ELF-1 (cell line): ENCODE data around the gene C17orf114.

Source experiments
- DNase-seq: peaks from one replicate; pipeline ENCODE4 v3.0.0-alpha.2; 2016; ENCODE audit warnings: low read depth, low spot score

The C17orf114 gene

DNA sequence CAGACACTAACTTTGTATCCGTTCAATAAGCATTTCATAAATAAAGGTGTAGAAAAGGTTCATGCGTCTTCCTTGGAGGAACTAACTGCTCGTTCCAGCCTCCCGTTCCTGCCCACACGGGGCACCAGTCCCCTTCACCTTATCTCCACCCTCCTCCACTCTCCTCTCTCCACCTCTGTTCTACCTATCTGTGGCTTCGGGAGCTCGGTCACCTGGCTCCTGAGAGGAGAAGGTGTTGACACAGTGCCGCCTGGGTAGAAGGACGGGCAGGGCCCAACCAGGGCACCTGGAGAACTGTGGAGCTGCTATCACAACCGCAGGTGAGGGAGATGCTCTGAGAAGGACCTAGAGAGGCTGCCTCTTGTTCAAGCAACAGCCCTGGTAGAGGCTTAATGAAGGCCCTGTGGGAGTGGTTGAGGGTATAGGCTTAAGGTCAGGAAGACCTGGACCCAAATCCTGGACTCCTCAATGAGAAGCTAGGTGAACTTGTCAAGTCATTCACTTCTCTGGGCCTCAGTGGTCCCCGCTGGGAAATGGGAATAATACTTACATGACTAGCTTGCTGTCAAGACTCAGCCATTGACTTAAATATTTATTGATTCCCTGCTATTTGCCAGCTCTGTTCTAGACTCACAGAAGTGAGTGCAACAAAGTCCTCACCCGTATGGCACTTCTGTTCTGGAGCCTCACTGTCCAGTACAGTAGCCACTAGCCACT lies 21.4 kb upstream of the C17orf114 start:
- no peak for DNase-seq

GRCh38 chr17:4822835-4823234 lies 20.7 kb upstream of the C17orf114 start:
- no peak for DNase-seq

DNA sequence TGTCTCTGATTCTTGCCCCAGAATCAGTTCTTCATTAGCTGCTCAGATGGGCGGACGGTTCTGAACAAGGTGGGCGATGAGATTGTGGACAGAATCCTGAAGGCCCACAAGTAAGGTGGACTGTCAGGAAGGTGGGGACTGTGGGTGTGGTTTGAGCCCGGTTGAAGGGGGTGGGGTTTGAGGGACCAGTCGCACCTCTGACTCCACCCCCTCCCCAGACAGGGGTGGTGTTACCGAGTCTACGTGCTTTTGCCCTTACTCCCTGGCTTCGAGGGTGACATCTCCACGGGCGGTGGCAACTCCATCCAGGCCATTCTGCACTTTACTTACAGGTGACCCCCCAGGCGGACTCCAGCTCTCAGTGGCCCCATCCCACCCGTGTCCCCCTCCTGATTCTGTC lies 16.1 kb upstream of the C17orf114 start:
- peak; percentile 19 for DNase-seq

DNA sequence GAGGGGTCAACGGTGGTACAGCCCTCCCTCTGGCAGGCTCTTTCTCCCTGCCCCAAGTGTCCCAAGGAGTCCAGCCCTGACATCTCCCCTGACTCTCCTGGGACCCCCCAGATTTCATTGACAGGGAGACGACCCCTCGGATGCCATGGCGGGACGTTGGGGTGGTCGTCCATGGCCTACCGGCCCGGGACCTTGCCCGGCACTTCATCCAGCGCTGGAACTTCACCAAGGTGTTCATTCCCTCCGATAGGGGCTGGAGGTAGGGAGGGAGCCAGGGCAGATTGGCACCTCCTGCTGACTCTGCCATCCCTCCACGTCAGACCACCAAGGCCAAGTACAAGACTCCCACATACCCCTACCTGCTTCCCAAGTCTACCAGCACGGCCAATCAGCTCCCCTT lies 14.7 kb upstream of the C17orf114 start:
- no peak for DNase-seq

DNA sequence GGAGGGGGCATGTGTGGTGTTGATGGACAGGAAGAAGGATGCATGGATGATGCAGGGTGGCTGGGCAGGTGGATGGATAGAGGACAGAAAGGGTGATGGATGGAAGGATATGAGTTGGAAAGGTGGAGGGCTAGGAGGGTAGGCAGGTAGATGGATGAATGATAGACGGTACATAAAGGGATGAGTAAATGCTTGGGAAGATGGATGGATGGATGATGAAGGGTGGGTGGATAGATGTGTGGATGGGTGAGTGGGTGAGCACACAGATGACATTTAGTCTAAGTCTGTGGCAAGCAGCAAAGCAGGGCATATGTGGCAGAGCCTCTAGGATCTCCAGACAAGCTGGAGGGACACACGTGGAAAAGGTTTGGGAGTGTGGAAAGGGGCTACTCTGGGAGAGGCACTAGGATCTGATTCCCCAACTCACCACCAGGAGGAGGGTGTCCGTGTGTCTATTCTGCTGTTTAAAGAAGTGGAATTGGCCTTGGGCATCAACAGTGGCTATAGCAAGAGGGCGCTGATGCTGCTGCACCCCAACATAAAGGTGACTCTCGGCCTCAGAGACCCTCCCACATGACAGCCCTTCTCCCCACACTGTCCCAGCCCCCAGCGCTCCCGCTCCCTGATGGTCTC lies 13.0 kb upstream of the C17orf114 start:
- DNase-seq: no peak

GRCh38 chr17:4812690-4813089 lies 10.6 kb upstream of the C17orf114 start:
- DNase-seq: no peak

GRCh38 chr17:4811471-4811870 lies 9.3 kb upstream of the C17orf114 start:
- no peak for DNase-seq

GRCh38 chr17:4810696-4811290 lies 8.7 kb upstream of the C17orf114 start:
- no peak for DNase-seq

DNA sequence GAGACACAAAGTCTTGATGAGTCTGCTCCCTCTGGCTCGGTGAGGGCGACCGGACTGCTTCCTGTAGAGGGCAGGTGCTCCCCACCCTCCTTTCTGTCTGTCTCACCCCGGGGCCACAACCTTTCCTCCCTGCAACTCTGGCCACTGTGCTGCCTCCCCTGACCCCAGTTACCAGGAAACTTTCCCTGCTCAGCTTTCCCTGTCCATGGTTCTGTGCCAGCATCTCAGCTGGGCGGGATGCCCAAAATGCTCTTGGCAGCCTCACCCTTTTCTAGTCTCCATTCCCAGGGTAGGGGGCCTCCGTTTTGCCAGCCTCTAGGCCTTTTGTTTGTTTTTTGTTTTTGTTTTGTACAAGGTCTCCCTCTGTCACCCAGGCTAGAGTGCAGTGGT lies 6.2 kb upstream of the C17orf114 start:
- peak; percentile 12 for DNase-seq

GRCh38 chr17:4807605-4808377 lies 5.7 kb upstream of the C17orf114 start:
- peak; percentile 20 for DNase-seq

GRCh38 chr17:4806777-4807604 lies 4.9 kb upstream of the C17orf114 start, which contains the start of gene PLD2:
Gene PLD2 (plus strand): TSS chr17:4807152. CDS start chr17:4807773, 621 bp downstream.
- DNase-seq: peak; percentile 53

DNA sequence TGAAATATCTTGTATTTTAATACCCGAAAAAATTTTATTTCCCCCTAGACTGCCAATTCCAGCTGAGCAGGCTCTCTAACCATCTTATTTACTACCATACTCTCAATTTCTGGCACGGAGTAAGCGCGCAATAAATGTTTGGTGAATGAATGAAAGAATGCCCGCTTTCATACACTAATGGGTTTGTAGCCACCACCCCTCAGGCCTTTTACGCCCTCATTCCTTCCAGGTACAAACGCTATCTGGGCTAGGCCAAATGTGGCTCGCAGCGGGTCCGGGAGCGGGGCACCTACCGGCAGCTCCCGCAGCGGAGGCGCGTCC lies 4.3 kb upstream of the C17orf114 start:
- DNase-seq: peak; percentile 27

- no peak for DNase-seq
Observed at GRCh38 chr17:4800462-4801196, 1.5 kb downstream of the C17orf114 start.

GRCh38 chr17:4796552-4796920 lies 5.6 kb downstream of the C17orf114 start:
- DNase-seq: peak; percentile 49

DNA sequence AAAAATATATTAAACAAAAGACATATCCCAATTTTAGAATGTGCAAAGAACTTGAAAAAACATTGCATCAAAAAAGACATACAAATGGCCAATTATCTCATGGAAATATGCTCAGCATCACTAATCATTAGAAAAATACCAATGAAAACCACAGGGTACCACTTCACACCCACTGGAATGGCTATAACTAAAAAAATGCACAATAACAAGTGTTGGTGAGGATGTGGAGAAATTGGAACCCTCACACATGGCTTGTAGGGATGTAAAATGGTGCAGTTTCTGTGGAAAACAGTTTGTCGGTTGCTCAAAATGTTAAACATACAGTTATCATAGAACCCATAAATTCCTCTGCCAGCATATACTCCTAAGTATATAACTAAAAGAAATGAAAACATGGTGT lies 7.0 kb downstream of the C17orf114 start:
- no peak for DNase-seq

GRCh38 chr17:4790705-4791088 lies 11.4 kb downstream of the C17orf114 start:
- DNase-seq: no peak

- peak; percentile 88 for DNase-seq
Observed at GRCh38 chr17:4789951-4790704, 12.0 kb downstream of the C17orf114 start.

DNA sequence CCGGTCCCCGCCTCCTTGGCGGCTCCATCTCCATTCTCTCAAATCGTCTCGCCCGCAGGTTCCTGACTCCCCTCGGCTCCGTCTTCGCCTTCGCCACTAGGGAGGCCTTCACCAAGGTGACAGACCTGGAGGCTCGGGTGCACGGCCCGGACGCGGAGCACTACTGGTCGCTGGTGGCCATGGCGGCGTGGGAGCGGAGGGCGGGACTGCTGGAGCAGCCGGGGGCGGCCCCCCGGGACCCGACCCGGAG lies 12.5 kb downstream of the C17orf114 start:
- no peak for DNase-seq

DNA sequence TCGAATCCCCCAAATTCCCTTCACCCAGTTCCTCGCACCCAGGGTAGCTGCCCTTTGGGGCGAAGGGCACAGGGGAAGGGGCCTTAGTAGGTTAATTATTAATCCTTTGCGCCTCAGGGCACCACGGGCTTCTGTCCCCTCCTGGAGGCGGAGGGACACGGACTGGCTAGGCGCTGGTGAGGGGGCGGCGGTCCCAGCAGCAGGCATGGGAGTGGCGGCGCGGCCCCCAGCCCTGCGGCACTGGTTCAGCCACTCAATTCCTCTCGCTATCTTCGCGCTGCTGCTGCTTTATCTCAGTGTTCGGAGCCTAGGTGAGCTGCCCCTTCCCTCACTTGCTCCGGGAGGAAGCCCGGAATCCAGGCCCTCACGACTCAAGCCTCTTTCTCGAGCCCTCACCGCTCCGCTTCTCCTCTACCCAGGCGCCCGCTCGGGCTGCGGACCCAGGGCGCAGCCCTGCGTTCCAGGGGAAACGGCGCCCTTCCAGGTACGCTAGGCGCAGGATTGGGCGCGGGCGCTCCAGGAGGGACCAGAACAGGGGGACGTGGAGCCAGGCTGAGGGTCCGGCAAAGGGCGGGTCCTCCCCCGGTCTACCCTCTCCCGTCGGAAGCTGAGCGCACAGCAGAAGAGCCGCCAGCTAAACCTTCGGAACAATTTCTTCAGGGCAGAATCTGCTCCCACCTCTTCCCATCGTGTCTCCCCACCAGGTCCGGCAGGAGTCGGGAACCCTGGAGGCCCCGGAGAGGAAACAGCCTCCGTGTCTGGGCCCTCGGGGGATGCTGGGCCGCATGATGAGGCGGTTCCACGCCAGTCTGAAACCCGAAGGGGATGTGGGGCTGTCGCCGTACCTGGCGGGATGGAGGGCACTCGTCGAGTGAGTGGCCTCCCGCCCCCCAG lies 13.1 kb downstream of the C17orf114 start, which contains the start of gene GLTPD2:
Gene GLTPD2, plus strand, starts transcription at position 158 of the 894 bp plus-strand sequence. Its CDS starts 48 bp downstream, at position 206.
- DNase-seq: peak; percentile 64
